Stimulated activated CD8-positive, alpha-beta memory T cell treated with anti-CD3 and anti-CD28 coated beads, Interleukin-4, amount 100 ng/mL, for 1 hour (primary cell): ENCODE measurements around the gene TBL2.
"Not testable (repeated sequence)": the region's sequence is repeated elsewhere in the genome, so short reads cannot be mapped to it uniquely, and the experiment has no call there.

Source experiments
- DNase-seq, 2 donors: peaks; one replicate each; pipeline ENCODE4 v3.0.0-alpha.2; 2020; ENCODE audit warnings: low read depth in 2 of 2, low spot score in 1 of 2

The TBL2 gene

GRCh38 chr7:73537051-73537450, 41.3 kb downstream of the TBL2 start:
- no peak for DNase-seq

DNA sequence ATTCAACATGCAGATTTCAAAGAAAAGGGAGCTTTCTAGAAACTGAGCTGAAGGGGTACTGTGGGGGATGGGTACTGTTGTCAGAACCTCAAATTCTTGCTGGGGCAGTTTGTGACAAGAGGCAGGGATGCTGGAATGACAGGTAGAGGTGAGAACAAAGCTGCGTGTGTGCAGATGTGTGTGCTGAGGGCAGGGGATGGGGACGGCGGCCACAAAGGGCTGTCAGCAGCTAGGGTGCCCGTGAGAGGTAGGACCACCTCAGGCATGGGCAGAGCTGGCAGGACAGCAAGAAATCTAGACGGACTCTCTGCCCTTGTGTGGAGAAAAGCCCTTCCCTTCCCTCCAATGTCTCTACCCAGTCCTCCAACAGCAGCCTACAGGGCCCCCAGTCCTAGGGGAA, 41.9 kb downstream of the TBL2 start:
- no peak for DNase-seq

DNA sequence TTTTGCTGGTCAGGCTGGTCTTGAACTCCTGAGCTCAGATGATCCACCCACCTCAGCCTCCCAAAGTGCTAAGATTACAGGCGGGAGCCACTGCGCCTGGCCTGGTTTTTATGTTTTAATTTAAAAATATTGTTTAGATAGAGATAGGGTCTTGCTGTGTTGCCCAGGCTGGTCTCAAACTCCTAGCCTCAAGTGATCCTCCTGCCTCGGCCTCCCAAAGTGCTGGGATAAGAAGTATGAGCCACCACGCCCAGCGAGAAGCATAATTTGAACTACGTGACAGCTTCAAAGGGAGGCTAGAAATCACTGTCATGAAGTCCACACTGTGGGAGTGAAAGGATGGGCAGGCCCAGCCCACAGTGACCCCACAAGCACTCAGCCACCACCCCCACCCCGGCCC, 42.5 kb downstream of the TBL2 start:
- DNase-seq: not testable (repeated sequence)

DNA sequence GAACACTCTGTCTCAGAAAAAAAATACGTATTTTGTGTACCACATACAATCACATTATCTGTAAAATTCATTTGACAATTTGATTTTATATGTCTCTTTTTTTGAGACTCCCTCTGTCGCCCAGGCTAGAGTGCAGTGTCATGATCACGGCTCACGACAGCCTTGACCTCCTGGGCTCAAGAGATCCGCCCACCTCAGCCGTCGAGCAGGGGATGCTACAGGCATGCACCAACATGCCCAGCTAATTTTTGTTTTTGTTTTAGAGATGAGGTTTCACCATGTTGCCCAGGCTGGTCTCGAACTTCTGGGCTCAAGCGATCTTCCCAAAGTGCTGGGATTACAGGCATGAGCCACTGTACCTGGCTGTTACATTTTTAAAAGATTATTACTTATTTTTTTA, 44.6 kb downstream of the TBL2 start:
- no peak for DNase-seq

- DNase-seq: no peak
Observed at GRCh38 chr7:73532224-73532623, 46.2 kb downstream of the TBL2 start.

GRCh38 chr7:73530800-73531199, 47.6 kb downstream of the TBL2 start:
- DNase-seq: no peak

- no peak for DNase-seq
Observed at GRCh38 chr7:73526896-73527821, 51.2 kb downstream of the TBL2 start.

DNA sequence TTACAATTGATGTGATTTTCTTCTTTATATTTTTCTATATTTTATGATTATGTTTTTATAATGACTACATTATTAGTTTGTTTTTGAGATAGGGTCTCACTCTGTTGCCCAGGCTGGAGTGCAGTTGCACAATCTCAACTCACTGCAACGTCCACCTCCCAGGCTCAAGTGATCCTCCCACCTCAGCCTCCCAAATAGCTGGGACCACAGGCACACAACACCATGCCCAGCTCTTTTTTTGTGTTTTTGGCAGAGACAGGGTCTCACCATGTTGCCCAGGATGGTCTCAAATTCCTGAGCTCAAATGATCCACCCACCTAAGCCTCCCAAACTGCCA, 52.3 kb downstream of the TBL2 start:
- not testable (repeated sequence) for DNase-seq

- DNase-seq: peak; percentile 89 to 93
Observed at GRCh38 chr7:73522105-73522872, 56.1 kb downstream of the TBL2 start, which contains the start of gene BAZ1B. Gene BAZ1B (minus strand): TSS chr7:73522293. CDS start chr7:73521933, 360 bp downstream.

DNA sequence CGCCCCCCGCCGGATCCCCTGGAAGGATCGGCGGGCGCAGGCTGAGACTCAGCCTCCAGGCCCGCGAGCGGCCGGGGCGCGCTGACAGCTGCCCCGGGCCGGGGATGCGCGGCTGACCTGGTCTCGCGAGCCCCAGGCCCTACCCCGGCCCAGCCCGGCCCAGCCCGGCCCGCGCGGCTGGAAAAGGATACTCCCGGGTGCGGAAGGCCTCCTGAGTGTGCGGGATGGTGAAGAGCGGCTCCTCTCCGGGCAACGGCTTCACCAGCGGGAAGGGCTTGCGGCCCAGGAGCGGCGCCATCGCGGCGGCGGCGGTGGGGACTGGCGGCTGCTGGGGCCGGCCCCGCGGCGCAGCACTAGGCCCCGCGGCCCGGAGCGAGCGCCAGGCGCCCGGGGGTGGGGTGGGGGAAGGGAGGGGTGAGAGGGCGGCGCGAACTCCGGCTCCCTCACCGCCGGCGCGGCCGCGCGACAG, 56.7 kb downstream of the TBL2 start:
- DNase-seq: peak in 1 of 2 donors; percentile 18

DNA sequence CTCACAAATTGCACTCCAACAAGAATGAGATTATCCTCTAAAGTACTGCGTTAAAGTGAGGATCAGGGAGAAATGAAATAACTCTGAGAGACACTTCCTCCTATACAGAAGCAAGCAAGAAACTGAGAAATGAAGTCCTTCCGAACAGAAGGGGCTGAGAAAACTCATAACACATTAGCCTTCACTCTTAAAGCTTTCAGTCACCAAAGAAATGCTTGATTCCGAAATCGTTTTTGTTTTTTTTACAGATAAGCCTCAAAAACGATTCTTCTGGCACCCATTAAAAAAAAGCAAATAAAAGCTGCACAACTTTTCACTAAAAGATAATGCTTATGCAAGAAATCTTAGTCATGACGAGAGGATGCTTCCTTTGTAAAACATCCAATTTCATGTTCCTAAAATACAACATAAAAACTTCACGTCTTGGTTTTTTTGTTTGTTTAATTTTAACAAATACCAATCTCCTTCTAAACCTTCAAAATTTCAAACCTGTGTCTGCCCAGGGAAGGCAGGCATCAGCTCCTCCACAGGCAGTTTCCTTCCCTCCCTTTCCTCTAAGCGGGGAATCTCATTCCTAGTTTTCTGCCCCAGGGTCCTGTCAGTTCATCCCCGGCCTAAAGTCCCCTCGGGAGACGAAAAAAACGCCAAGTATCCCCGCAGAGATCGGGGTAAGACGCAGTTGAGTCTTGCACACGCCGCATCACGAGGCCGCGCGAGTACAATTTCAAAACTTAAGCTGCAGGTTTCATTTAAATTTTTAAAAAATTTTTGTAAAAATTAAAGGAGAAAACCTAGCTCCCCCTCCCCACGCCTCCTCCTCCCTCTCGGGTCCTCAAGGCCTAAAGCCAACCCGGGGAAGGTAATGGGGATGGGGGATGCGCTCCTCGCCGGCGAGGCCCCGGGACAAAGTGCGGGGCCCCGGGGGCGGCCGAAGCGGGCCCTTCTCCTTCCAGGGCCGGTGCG, 57.4 kb downstream of the TBL2 start:
- DNase-seq: no peak

- no peak for DNase-seq
Observed at GRCh38 chr7:73519867-73520672, 58.3 kb downstream of the TBL2 start.

DNA sequence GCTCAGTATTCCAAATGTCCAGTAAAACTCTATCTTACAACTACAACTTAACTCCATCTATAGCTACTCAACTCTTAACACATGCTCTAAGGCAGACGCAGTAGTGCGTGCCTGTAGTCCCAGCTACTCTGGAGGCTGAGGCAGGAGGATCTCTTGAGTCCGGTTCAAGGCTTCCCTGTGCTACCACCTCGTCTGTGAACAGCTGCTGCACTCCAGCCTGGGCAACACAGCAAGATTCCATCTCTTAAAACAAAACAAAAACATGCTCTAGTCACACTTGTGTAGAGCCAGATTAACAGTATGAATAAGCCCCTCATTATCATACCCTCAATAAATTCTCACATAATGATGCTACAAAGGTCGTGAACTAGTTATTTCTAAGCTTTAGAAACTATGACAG, 59.9 kb downstream of the TBL2 start:
- no peak for DNase-seq
